Stimulated activated CD8-positive, alpha-beta memory T cell treated with anti-CD3 and anti-CD28 coated beads, Interleukin-7, amount 100 ng/mL, for 1 hour (primary cell): ENCODE data around the gene COA4.

Experiments used
- DNase-seq, 2 donors: peaks; one replicate each; pipeline ENCODE4 v3.0.0-alpha.2; 2020; ENCODE audit warnings: low read depth in 2 of 2

COA4 gene

DNA sequence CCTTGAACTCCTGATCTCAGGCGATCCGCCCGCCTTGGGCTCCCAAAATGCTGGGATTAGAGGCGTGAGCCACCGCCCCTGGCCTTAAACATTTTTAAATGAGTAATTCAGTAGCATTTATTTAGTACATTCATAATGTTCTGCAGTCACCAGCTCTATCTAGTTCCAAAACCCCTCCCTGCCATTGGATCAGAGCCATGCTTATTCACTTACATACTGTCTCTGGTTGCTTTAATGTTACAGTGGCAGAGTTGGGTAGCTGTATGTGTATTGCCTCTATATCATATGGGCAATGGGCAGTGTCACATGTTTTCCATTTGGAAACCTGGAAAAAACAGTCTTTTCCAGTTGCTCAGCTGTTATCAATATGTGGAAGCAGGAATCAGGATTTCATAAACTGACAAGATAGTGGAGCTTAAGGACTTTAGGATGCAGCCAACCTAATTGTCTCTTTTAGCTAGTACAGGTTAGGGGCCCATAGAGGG lies 10.5 kb downstream of the COA4 start:
- DNase-seq = no peak

DNA sequence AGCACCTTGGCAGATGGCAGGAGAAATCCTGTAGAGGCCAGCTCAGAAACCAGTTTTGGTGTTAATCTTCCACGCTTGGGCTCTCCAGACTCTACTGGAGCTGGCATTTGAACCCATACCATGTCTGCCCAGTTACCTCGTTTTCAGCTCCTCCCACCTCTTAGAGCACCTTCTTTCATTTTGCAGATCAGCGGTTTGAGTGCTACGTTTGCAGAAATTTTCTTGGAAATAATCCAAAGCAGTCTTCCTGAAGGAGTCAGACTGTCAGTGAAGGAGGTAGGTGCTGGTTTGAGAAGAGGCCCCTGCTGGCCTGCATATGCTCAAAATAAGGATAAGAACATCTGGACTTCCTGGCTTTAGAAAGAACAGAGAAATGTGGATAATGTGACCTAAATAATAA lies 13.7 kb downstream of the COA4 start:
- DNase-seq = no peak

DNA sequence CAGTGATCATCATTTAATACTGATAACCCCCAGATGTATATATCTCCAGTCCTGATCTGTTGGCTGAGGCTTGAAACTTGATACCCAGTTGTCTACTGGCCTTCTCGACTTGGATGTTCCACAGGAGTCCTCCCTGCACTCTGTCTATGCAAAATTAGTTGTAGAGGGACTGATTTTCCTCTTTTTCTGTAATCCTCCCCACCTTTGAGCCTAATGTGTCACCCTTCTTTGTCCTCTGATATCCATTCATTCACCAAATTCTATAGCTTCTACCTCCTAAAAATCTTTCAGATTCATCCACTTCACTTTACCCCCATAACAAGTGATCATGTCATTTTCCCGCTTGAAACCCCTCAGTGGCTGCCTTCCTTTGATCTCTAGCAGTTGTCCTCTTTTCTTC lies 16.4 kb downstream of the COA4 start:
- DNase-seq = no peak

DNA sequence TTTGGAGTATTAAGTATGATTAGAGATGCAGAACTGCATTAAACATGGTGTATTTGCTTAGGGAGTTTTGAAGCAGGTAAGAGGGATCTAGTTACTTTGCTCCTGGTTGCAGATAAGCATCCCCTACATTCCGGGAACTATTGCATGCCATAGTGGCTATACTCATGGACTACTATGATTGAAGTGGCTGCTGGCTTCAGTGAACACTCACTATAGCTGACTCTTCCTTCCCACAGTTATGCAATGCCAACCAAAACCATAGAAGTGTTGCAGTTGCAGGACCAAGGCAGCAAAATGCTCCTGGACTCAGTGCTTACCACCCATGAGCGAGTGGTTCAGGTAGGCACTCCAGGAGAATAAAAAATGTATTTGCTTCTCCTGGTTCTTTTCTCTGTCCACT lies 17.0 kb downstream of the COA4 start:
- DNase-seq = no peak

DNA sequence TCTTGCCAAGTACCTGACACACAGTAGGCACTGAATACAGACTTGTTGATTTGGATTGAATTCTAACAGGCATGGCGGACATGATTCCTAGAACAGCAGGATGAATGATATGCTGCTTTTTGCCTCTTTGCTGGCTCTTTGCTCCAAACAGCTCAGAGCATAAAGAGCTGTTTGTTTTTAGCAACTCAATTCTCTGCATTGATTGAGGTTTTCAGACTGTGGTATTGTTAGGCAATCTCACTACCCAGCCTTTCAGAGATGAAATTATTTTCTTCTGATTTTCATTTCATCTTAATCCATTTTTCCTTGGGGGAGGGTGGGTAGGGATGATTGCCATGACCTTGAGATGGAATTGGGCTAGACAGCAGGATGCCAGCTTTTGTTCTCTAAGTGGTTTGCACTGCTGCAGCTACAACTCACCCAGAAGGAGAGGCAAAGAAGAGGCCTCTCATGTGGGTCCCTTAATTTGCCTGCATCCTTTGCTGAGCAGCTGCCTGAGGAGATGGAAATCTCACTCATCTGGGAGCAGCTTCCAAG lies 20.5 kb downstream of the COA4 start:
- DNase-seq = no peak

DNA sequence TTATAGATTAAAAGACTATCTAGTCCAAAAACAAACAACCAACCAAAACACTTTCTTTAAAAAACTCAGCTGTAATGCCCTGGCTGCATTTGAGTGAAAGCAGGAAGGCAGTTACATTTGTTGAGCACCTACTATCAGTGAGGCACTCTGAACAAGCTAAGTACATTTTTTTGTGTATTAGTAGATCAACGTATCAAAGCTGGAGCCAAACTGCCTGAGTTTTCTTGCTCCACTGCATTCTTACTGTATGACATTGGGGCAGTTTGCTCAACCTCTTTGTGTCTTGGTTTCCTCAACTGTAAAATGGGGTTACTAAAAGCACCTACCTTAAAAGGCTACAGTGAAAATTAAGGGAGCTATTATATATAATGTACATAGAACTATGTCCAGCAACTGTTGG lies 22.0 kb downstream of the COA4 start:
- no peak for DNase-seq

DNA sequence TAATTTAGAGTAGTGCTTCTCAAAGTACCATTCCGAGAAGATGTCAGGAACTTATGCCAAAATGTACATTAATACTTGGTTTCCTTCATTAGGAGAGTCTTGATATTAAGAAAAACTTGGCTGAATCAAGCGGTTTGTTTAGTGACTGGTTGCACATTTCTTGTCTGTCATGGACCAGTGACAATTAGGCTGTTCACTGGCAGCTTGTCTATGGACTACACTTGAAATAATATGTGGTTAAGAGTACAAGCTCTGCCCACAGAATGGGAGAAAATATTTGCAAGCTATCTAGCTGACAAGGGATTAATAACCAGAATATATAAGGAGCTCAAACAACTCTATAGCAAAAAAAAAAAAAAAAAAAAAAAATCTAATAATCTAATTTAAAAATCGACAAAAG lies 24.6 kb downstream of the COA4 start:
- no peak for DNase-seq

DNA sequence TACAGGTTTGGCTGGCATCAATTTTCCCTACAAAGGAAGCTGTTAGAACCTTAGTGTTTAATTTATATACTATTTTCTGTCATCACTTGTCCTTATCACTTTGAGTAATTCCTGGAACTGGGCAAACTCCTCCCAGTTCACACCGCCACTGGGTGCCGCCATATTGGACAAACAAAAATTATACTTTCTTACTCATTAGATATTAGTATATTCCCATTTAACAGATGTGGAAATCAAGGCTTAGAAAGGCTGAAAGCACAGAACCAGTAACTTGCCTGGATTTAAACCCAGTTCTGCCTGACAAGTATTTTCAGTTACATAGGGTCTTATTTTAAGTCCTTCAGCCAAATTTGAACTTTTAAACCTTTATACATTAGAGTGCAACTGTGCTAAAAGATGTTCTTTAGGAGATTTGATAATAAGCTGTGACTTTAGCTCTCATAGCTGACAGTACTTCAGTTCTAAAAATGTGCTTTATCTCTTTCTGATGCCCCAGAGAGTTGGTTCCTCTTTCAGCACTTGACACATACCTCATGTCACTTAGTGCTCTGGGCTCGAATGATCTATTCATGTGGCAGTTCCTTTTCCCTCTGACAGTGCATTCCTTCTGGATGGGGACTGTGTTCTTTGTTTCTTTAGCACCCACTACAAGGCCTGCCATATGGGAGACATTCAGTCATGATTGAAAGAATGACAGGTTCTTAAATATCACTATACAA lies 25.4 kb downstream of the COA4 start:
- no peak for DNase-seq

DNA sequence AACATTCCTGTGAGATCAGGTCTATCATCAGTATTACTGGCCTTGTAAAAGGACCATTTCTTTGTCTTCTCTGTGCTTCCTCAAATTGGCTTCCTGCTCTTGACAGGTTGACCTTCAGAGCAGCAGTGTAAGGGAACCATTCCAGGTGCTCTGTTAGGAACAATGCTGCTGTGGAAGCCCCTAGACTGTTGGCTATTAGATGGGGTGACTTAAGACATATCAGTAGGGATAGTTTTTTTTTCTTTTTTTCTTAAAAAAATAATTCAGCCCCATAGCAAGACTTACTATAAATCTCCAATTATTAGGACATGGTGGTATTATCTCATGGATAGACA lies 37.6 kb downstream of the COA4 start:
- no peak for DNase-seq

DNA sequence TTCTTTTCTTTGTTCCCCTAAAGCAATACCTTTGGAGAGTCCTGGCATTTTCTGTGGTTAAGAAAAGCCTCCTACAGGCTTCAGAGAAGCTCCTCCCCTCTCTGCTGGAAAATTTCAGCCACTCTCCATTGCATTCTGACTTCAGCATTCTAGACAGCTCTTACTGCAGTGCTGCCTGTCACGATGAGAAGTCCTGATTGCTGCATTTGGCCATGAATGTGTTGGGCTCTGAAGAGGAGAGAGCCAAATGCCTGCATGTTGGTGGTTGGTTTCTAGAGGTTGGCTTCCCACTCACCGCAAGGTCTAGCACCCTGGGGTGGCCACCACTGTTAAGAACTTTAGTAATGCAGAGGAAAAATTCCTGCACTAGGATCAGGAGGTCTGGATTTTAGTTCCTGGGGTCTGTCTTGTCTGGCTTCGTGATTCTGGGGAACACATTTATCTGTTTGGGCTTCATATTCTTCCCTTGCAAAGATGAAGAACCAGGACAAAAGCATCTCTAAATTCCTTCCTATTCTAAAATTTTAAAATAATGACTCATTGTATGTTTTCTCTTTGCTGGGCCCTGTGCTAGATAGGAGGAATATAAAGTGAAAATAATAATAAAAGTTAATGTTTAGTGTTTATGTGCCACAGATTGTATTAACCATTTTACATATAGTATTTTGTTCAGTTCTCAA lies 38.1 kb downstream of the COA4 start:
- DNase-seq = no peak

DNA sequence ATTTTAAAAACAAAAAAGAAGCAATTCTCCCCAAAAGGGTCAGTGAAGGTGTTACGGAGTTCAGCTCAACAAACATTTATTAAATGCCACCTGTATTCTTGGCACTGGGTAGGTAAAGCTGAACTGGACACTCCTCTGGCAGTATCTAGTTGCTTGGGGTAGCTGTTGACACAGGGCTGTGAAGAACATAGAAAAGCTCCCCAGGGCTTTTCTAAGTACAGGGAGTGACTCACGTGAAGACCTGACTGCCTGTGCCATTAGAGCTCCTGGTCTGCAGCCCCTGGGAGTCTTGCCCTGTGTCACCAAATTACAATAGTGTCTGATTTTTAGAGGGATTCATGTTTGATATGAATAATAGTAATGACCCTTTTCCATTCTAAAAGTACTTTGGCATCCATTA lies 43.6 kb downstream of the COA4 start:
- no peak for DNase-seq

DNA sequence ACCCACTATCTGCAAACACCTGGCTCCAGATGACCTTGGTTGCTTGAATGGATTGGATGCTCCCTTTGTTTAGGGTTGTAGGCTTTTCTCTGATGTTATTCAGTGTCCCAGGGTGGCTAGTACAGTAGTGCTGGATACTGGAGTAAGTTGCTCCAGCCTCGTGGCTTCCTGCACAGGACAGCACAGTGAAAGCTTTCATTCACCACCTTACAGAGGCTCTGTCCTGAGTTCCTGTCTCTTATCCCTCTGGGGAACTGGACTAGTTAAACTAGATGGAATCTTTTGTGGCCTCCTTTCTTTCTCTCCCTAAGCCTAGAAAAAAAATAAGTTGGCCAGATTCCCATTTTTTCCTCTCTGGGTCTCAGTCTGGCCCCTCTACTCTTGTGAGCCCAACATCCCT lies 46.4 kb downstream of the COA4 start:
- DNase-seq = no peak
